Stimulated activated CD8-positive, alpha-beta memory T cell treated with anti-CD3 and anti-CD28 coated beads, Interleukin-7, amount 100 ng/mL, for 24 hours (primary cell): ENCODE data around the gene CCDC134.

ENCODE experiments used
- DNase-seq: peaks from one replicate; pipeline ENCODE4 v3.0.0-alpha.2; 2020; ENCODE audit warnings: low read depth

The CCDC134 gene

GRCh38 chr22:41800348-41801146 lies at the start of gene CCDC134:
Gene CCDC134, plus strand, starts transcription at chr22:41800679. Its CDS starts 8,212 bp downstream, at chr22:41808891.
- DNase-seq = peak; percentile 75

DNA sequence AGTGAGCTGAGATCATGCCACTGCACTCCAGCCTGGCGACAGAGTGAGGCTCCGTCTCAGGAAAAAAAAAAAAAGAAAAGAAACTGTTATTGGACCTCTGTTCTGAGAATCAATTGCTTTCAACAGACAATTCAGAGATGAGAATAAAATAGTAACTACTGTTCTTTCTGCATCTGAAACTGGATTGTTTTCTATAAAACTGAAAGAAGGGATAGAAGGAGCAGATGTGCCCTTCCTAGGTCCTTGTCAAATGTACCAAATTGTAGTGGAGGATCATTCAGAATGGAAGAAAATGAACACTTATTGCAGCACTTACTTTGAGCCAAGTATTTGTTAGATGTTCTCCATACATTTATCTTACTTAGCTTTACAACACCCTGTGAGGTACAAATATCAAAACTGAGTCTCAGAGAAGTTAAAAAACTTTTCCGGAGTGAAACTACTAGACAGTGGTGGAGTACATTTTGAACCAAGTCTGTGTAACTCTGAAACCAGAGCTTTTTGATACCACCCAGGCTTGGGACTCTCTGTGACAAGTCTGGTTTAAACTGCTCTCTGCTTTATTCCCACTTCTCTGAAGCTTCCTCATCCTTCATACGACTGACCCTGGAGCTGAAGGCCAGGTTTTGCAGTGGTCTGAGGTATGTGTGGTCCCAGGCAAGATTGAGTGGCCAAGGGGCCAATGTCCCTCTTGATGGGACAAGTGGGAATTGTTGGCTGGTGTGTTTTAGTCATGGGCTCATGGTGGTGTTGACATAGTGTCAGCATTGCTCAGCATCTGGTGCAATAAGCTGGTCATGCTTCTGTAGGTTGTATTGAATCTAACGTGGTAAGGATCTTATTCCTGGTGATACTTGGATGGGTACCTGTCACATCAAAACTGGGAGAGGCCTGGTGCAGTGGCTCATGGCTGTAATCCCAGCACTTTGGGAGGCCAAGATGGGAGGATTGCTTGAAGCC lies 48.2 kb upstream of the CCDC134 start:
- DNase-seq = no peak

- no peak for DNase-seq
These were observed 46.5 kb upstream of the CCDC134 start for GRCh38 chr22:41753984-41754383.

DNA sequence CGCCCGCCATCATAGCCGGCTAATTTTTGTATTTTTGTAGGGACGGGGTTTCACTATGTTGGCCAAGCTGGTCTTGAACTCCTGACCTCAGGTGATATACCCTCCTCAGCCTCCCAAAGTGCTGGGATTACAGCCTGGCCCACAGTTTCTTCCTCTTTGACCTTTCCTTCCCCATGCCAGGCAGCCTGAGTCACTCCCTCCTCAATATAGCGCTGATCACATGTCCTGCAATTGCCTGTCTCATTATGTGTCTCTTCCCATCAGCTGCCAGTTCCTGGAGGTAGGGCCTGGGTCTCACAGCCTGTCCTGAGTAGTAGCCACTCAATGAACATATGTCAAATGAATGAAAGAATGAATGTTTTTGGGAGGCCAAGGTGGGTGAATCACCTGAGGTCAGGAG lies 43.0 kb upstream of the CCDC134 start:
- DNase-seq = no peak

- no peak for DNase-seq
These were observed 42.2 kb upstream of the CCDC134 start for GRCh38 chr22:41758231-41758630.

GRCh38 chr22:41762980-41763779 lies 37.3 kb upstream of the CCDC134 start:
- DNase-seq = no peak

DNA sequence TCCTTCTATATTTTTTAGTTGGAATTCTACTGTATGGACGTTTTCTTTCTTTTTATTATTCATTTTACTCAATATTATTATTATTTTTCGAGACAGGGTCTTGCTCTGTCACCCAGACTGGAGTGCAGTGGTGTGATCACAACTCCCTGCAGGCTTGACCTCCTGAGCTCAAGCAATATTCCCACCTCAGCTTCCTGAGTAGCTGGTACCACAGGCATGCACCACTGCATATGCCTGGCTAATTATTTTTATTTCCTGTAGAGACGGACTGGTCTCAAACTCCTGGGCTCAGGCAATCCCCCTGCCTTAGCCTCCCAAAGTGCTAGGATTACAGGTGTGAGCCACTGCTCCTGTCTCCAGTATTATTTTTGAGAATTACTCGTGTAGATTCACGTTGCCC lies 34.0 kb upstream of the CCDC134 start:
- DNase-seq = no peak

DNA sequence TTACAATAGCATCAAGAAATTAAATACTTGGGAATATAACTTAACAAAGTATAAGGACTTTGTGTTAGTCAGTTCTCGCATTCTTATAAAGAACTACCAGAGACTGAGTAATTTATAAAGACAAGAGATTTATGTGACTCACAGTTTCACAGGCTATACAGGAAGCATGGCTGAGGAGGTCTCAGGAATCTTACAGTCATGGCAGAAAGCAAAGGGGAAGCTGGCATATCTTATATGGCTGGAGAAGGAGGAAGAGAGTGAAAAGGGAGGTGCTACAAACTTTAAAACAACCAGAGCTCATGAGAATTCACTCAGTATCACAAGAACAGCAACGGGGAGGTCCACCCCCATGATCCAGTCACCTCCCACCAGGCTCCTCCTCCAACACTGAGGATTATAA lies 32.0 kb upstream of the CCDC134 start:
- DNase-seq = no peak

DNA sequence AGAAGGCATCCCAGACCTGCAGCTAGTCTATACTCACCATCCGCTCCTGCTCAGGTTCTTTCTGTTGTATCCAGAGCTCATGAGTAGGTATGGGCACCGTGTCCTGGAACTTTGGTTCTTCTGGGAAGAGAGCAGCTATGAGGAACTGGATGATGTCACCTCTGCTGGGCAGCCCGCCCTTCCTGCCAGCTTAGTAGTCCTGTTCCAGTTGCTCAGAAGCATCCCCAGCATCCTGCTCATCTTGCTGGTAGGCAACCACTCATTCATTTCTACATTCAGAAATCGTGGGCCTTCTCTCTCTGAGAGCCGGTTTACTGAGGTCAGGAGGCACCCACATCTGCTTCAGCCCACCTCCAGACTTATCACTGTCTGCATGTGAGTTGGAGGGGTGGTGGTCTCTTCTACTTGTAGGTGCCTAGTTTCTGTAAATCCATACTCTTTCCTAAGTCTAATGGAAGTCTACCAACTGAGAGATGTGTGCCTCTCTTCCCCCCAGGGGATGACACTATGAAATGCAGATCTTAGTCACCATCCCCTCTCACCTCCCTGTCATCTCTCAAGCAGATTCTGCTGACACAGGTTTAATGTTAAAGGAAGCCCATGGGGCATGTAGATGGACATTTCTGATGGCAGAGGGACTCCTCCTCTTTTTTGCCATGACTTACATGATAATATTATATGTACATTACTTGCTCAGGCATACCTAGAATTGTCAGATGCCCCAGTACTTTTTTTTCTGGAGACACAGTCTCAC lies 29.6 kb upstream of the CCDC134 start:
- DNase-seq = no peak

GRCh38 chr22:41772198-41772597 lies 28.3 kb upstream of the CCDC134 start:
- DNase-seq = no peak

DNA sequence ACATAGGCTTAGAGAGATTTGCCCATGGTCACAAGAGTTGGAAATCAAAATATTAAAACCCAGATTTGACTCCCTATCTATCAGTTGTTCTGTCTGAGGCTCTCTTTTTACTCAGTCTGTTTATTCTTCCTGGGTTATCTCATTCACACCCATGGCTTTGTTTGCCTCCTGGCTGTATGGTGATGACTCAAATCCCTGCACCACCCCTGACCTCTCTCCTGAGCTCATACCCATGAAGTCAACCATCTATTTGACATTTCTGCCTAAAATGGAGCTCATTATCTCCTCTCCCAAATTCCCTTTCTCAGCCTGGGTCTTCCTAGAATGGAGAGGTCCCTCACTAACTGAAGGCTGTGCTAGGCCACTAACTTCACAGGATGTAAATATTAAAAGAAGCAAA lies 27.8 kb upstream of the CCDC134 start:
- DNase-seq = no peak

DNA sequence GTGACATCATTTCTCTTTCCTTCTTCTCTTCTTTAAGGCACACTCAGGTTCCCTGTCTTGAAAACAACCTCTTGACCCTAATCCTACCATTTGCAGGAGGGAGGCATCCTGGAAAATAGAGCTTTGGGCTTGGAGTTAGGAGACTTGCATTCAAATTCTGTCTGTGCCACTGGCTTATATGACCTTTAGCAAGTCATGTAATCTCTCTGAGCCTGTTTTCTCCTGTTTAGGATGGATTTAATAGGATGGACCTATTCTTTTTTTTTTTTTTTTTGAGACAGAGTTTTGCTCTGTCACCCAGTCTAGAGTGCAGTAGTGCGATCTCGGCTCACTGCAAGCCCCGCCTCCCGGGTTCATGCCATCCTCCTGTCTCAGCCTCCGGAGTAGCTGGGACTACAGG lies 25.1 kb upstream of the CCDC134 start:
- DNase-seq = no peak

DNA sequence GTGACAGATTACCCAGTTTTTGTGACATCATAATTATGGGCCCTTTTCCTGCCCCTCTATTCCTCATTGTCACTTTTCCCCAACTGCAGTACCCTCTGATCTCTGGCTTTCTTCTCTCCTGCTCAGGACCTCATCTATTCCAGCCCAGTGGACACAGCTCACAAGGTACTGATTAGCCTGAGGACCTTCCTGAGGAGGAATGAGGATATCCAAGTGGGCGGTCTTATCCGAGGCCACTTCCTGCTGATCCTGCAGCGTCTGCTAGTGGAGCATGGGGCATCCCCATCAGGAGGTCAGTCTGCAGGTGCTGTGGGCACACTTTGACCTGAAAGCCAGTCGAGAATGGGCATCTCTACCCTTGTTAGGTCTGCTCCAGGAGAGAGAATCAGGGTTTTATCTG lies 24.5 kb upstream of the CCDC134 start:
- DNase-seq = no peak

DNA sequence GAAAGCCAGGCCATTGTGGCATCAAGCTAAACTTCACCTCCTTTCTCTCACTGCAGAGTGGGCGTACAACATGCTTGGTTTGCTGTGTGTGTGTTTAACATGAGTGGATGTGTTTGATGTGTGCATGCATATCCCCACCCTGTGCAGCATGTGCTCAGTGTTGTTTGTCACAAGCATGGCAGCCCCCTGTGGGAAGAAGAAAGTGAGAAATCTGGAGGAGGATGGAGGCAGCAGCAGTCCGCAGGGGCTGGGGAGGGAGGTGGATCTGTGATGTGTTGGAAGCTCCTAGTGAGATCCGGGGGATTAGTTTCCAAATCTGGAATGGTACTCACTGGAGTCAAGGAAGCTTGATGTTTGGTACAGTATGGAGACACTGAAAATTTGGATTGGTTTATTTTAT lies 24.1 kb upstream of the CCDC134 start:
- DNase-seq = no peak

DNA sequence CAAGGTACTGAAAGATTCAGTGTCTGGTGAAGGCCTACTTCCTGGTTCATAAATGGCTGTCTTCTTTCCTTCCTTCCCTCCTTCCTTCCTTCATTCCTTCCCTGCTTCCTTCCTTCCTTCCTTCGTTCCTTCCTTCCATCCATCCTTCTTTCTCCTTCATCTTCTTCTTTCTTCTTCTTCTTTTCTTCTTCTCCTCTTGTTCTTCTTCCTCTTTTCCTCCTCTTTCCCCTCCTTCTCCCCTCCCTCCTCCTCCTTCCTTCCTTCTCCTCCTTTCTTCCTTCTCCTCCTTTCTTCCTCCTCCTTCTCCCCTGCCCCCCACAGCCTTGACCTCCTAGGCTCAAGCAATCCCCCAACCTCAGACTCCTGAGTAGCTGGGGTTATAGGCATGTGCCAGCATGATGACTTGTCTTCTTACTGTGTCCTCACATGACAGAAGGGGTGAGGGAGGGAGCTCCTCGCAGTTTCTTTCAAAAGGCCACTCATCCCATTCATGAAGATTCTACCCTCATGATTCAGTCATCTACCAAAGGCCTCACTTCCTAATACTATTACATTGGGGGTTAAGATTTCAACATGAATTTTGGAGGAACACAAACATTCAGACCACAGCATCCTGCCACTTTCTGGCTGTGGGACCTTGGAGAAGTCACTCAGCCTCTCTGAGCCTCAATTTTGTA lies 22.6 kb upstream of the CCDC134 start:
- no peak for DNase-seq

DNA sequence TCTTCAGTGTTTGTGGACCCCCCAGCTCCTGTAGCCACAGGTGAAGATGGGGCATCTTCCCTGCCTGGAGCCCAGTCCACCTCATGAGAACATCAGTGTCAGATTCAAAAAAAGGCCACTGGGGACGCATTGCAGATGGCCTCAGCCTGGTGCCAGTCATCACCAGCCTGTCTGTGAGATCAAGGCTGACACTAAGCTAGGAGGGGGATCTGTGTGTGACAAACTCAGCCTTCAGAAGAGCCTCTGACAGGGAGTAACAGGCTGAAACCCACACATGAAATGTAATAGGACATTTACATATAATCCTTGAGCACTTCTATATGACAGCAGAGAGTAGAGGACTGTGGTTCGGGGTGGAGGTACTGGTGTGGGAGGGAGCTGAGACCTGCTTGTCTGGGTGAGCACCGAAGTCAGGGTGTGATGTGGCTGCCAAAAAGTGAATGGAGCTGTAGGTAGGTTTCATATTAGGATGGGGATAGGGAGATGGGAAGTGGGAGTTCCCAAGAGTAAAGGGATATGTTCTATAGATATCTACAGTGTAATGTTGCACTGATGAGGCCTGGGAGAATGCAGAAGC lies 20.5 kb upstream of the CCDC134 start:
- no peak for DNase-seq

DNA sequence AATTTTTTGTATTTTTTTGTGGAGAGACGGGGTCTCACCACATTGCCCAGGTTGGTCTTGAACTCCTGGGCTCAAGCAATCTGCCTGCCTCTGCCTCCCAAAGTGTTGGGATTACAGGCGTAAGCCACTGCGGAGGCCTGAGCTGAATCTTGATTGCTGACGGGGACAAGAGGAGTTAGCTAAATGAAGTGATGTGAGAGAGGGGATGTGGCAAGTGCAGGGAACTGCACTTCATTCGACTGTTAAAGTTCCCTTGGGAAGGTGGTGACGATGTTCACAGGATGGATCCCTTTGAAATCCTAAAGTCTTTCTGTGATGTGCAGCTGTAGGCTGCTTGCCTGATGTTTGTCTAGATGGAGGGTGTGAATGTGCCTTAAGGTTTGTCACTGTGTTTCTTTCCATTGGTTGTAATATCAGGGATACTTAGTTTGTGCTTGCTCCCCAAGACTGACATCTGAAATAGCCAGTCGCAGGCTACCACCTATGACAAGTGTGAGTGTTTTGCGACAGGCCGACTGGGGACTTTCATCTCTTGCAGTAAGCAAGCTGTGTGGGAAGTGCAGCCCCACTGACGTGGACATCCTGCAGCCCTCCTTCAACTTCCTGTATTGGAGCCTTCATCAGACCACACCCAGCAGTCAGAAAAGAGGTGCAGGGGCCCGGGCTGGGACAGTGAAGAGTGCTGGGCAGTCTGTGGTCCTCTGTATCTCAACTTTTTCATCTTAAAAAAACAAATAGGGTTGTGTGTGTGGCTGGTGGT lies 19.6 kb upstream of the CCDC134 start:
- DNase-seq = peak; percentile 74

GRCh38 chr22:41781507-41781906 lies 19.0 kb upstream of the CCDC134 start:
- no peak for DNase-seq

DNA sequence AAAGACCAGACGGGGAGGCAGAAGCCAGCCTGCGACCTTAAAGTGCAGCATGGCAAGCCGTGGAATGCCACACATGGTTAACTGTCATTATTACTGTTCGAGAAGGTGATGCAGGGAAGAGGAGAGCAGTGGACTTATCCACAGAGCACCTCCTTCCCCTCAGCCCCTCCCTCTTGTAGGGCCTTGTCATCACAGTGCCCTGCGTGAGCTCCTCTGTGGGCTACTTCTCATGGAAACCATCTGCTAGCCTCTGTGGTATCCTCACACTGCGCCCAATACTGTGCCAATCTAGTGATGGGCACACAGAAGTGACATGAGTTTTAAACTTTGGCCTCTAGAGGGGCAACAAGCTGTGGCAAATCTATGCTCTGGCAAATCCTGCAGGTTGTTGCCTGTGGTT lies 18.2 kb upstream of the CCDC134 start:
- DNase-seq = no peak

DNA sequence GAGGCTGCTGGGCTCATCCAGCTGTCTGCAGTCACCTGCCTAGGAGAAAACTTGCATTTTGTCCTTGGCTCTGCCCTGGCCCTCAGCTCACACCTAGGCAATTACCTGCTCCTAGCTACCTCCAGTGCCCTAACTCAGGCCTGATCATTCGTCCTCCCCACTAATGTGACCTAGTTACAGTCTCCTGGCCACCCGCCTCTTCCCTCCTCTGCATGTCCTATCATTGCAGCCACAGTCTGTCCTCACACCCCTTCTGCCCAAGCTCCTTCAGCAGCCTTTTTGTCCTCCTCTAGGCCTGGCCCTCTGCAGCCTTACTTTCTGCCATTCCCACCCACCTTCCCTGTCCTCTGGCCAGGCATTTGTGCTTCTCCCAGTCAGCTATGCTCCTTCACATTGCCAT lies 17.7 kb upstream of the CCDC134 start:
- no peak for DNase-seq
